ENCODE measurements around the gene GNAL.
"Not testable (repeated sequence)": the region's sequence is repeated elsewhere in the genome, so short reads cannot be mapped to it uniquely, and the experiment has no call there.

The GNAL gene

GRCh38 chr18:11849279-11849678 is 160.2 kb downstream of the GNAL start:
- no peak for DNase-seq (ENCODE audit: low read depth, low spot score)

DNA sequence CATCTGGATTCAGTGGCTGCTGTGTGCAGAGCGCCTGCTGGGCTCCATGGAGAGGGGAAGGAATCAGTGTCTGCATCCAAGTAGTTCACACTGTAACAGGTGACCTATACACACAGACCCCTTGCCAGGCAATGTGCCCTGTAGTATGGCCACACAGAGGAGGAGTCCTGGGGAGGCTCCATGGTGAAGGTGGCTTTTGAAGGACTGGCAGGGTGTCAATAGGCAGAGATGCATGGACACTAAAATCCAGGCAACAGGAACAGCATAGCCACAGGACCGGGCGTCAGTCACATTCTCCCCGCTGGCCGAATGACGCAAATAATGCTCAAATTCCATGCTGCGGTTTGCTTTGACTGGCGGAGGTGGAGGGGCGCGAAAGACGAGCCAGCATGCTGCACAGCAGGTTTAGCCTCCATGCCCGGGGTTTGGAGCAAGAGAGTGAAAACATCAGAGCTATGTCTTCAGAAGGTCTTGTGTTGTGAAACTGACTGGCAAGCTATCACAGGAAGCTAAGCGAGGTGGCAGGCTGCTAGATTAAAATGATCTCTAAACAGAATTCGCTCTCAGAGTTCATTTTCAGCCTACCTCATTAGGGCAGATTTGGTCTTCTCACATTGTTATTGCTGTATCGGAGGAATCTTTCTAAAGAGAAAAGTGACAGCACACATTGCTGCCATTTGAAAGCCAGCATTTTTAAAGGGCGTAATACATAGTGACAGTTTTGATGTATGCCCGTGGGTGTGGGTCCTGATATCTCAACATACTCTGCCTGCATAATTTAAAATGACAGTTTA is 161.0 kb downstream of the GNAL start:
- DNase-seq (ENCODE audit: low read depth, low spot score): peak; percentile 99

- DNase-seq (ENCODE audit: low read depth, low spot score): no peak
Observed at GRCh38 chr18:11850821-11851145, 161.7 kb downstream of the GNAL start.

GRCh38 chr18:11851146-11851805 is 162.2 kb downstream of the GNAL start, which contains the start of gene CHMP1B:
TSS of gene CHMP1B (plus strand) at chr18:11851413. CDS start at chr18:11851512, 99 bp downstream.
- peak; percentile 95 for DNase-seq (ENCODE audit: low read depth, low spot score)

DNA sequence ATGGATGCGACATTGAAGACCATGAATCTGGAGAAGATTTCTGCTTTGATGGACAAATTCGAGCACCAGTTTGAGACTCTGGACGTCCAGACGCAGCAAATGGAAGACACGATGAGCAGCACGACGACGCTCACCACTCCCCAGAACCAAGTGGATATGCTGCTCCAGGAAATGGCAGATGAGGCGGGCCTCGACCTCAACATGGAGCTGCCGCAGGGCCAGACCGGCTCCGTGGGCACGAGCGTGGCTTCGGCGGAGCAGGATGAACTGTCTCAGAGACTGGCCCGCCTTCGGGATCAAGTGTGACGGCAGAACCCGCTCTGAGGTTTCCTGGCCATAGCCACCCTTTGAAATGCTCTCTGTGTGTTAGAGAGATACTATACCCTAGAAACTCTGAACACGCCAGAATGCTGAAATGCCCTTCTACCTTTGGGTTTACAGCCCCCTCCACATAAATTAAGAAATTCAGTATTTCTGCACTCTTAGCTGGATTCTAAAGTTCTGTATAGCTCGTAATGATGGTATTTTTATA is 162.8 kb downstream of the GNAL start:
- no peak for DNase-seq (ENCODE audit: low read depth, low spot score)

- DNase-seq (ENCODE audit: low read depth, low spot score): not testable (repeated sequence)
Observed at GRCh38 chr18:11854554-11854953, 165.5 kb downstream of the GNAL start.

DNA sequence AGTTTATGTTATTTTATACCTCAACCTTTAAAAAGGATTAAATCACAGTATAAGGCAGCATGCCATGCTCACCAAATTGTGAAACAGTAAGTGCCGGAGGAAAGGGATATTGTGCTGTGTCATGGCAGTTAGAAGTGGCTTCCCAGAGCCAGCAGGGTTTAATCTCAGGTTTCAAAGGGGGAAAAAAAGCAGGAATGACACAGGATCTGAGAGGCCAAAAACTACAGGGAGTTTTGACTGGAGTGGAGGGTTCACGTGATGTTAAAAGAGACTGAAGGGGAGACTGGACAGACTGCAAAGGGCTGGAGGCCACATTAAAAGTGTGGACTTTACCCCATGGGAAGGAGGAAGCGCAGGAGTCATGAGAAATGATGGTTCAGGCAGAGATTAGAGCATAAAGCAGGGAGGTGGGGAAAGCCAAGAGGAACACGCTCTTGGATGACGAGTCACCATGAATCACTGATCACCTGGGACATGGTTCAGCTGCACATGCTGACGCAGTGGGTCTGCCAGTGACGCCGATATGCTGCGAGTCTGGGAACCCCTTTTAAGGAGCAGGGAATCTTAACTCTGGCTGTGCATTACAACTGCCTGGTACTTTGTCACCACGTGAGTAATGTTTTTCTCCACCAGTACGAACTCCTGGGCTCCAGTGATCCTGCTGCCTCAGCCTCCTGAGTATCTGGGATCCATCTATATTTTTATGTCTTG is 168.3 kb downstream of the GNAL start:
- DNase-seq (ENCODE audit: low read depth, low spot score): peak; percentile 100

DNA sequence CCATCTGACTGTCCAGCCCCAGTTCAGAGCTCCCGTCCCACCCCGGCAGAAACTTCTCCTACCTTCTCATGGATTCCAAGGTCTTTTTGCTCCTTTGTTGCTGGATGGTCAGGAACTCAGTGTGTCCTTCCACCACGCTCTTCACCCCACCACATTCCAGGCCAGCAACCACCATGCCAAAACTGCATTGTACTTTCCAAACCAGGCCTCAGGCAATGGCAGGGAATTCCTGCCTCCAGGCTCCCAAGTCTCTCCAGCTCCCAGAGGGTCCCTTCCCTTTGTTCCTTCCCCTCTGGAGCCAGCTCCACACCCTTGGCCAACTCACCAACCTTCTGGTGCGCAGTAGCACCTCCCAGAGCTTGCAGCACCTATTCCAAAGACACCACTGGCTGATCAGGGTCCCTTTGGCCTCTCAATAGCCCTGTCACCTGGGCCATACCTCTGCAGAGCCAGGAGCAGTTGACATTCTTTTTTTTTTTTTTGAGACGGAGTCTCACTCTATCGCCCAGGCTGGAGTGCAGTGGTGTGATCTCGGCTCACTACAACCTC is 170.3 kb downstream of the GNAL start:
- no peak for DNase-seq (ENCODE audit: low read depth, low spot score)

- DNase-seq (ENCODE audit: low read depth, low spot score): no peak
Observed at GRCh38 chr18:11859903-11860407, 170.9 kb downstream of the GNAL start.

DNA sequence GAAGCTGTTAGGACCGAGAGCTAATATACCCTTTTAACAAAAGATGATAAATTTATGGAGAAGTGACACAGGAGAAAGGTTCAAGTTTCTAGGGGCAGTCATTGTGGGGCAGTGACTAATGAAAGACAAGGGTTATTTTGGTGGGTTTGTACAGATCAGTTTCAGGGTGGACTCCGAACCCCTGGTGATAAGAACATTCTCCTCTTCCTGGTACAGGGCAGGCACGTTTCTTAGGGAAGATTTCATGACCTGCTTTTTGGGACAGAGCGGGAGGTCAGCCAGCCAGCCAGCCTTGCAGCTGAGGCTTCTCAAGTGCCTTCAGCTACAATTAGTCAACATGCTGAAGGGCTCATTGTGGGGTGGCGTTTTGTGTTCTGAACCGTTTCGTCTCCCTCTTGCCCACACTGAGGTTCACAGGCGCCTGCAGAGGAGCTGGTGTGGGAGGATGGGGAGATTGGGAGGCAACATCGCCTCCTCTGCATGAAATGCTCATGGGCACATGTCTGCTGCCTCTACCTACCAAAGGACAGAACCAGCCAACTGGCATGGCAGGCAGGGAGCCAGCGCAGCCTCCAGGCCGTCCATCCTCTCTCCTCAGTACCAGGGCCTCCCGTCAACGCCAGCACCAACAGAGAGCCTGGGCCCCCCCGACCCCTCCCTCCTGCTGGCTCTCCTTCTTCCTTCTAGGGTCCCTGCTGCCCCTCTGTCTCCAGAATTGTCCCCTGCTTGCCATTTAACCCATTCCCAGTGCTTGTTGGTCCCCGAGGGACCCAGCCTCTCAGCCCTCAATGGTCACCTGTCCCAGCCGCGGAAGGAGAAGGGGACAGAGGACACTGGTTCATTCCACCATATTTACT is 171.8 kb downstream of the GNAL start:
- no peak for DNase-seq (ENCODE audit: low read depth, low spot score)

DNA sequence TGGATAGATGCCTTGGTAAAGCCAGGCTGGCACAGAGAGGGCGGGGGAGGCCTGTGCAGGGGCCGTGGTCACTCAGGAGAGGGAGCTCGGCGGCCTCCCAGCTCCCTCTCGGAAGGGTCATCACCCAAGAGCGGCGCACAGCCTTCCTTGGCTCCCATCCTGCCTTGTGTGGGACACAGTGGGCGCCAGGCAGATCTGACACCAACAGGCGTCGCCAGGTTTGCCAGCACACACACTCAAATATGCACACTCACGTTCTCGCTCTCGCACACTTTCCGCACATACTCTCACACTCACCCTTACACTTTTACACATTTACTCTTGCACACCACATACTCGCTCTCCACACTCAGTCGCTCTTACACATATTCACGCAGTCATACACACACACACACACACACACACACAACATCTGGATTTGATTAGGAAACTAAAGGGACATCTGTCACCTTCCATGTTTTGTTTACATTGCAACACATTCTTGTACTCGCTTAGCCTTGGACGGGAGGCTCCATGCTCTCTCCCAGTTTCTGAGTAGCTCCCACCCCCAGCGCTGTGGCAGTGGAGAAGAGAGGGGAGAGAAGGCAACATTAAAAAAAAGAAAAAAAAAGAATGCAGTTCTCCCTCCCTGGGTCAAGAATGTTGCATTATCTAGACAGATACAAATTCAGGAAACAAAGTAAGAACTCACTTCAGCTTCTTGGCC is 172.7 kb downstream of the GNAL start:
- no peak for DNase-seq (ENCODE audit: low read depth, low spot score)

- no peak for DNase-seq (ENCODE audit: low read depth, low spot score)
Observed at GRCh38 chr18:11862468-11863137, 173.5 kb downstream of the GNAL start.

GRCh38 chr18:11864471-11864870 is 175.4 kb downstream of the GNAL start:
- no peak for DNase-seq (ENCODE audit: low read depth, low spot score)

DNA sequence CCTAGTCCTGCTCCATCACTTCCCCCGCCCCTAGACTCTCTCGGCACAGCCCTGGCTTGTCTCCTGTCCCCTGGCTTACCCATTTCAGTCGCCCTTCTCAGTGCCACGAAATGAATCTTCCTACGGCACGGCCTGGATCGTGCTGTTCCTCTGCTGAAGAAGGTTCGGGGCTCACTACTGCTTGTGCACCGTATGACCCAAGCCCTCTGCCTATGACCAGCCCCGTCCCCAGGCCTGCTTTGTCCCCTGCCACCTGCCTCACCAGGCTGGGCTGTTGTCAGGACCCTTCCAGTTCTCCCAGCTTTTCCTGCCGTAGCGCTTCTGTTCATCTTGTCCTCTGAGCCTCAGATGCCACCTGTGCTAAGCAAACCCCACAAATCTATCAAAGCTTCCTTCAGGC is 176.0 kb downstream of the GNAL start:
- DNase-seq (ENCODE audit: low read depth, low spot score): no peak

DNA sequence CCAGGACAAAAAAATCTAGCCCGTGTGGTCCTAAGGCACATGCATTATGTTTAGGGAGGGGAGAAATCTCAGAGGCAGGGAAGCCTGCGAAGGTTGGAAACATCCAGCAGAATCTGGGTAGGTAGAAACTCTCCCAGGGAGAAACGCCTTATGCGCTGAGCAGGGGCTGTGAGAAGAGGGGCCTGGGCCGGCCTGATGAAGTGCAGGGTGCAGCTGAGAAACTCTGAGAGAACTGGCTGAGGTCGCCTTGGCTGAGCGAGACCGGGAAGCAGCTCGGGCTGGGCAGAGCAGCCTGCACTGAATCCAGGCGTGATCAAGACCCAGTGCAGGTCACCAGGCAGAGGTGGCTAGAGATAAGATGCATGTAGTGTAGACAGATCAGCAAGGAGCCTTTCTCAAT is 177.3 kb downstream of the GNAL start:
- no peak for DNase-seq (ENCODE audit: low read depth, low spot score)

DNA sequence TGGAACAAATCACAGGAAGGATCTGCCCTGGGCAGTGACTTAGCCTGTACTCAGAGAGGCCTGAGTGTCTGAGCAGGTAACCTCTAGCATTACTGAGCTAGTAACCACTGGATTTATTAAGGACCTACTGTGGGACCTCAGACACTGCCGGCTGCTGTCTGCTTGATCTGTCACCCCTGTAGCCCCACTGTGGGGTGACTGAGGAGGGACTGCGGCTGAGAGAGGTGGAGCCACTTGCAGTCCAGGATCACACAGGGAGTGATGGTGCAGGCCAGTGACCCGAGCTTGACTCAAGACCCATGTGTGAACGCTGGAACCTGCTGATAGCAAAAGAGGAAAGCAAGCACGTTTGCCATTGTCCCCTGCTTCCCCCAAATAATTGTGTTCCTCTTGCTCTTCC is 177.7 kb downstream of the GNAL start:
- DNase-seq (ENCODE audit: low read depth, low spot score): no peak

GRCh38 chr18:11868230-11868629 is 179.2 kb downstream of the GNAL start:
- DNase-seq (ENCODE audit: low read depth, low spot score): no peak

- DNase-seq (ENCODE audit: low read depth, low spot score): no peak
Observed at GRCh38 chr18:11871501-11871900, 182.4 kb downstream of the GNAL start.

DNA sequence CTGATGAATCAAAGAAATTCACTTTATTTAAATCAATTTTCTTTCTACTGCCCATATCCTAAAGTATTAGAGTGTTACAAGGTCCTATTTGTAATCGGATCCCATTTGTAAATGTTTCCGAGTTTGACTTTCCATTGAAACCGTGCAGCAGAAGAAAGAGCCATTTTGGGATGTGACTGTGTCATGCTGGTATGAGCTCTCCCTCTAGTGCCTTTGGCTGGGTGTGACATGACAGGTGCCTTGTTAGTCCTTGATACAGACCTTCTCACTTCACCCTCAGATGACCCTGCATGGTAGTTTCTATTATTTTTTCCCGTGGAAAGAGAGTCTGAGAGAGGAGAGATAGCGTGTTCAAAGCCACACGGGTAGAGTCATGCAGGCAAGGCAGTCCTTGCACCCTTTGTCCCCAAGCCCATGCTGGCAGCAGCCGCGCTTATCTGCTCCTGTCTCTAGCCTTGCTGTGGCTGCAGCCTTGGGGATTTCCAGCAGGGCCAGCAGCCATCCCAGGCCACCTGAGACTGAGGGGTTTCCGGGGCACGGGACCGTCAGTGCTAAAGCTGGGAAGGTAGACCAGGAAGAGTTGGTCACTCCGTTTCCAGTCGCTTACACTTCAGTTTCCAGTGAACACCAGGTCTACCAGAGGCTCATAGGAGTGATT is 183.5 kb downstream of the GNAL start:
- DNase-seq (ENCODE audit: low read depth, low spot score): no peak

Data from brain pericyte (primary cell).